ENCODE measurements around the gene SEMA3F. TPM values are rescaled to one million over a fixed set of nuclear protein-coding genes. Genes with fewer than 3 reads are reported as not detected.

Gene SEMA3F
- total RNA-seq, 2 donors from 2014 or later: 14.7 to 24.0 TPM

GRCh38 chr3:50157827-50158529 lies 2.9 kb downstream of the SEMA3F start:
- H3K27me3 ChIP-seq: no peaks in the 10 kb centered on the region
- no peaks in the 10 kb centered on the region for H3K36me3 ChIP-seq
- peaks cover 24% of the 10 kb centered on the region for H3K4me1 ChIP-seq
- H3K27ac ChIP-seq: no peak overlapping the region
- no peak overlapping the region for H3K4me3 ChIP-seq
- no peaks in the 10 kb centered on the region for H3K9me3 ChIP-seq
- no peak for TF ChIP-seq CTCF (IDR thresholded peaks at IDR 0.05)
- intact Hi-C loops (cut with DNase I): no loop called here
- no peak for DNase-seq
- H3K9ac ChIP-seq (ENCODE audit: low read depth in 2 of 2, low read length in 2 of 2): peak overlapping the region in 1 of 2 donors; percentile 81

GRCh38 chr3:50158530-50159146 lies 3.5 kb downstream of the SEMA3F start:
- Histone ChIP-seq H3K9ac (ENCODE audit: low read depth in 2 of 2, low read length in 2 of 2) (peak overlapping the region in 1 of 2 donors; percentile 3), H3K36me3 (no peaks in the 10 kb centered on the region), H3K4me3 (no peak overlapping the region), H3K9me3 (no peaks in the 10 kb centered on the region), H3K4me1 (peaks cover 24% of the 10 kb centered on the region), H3K27ac (no peak overlapping the region), H3K27me3 (no peaks in the 10 kb centered on the region)
- no peak for TF ChIP-seq CTCF (IDR thresholded peaks at IDR 0.05)
- DNase-seq: no peak
- intact Hi-C loops (cut with DNase I): no loop called here

- H3K9me3 ChIP-seq: no peaks in the 10 kb centered on the region
- TF ChIP-seq CTCF (IDR thresholded peaks at IDR 0.05): no peak
- peaks cover 19% of the 10 kb centered on the region for H3K4me1 ChIP-seq
- H3K9ac ChIP-seq (ENCODE audit: low read depth in 2 of 2, low read length in 2 of 2): peak overlapping the region in 1 of 2 donors; percentile 54
- H3K36me3 ChIP-seq: no peaks in the 10 kb centered on the region
- H3K27ac ChIP-seq: peak overlapping the region; percentile 36
- intact Hi-C loops (cut with DNase I): no loop called here
- DNase-seq: no peak
- no peaks in the 10 kb centered on the region for H3K27me3 ChIP-seq
- H3K4me3 ChIP-seq: no peak overlapping the region
Measured at GRCh38 chr3:50160561-50160983, 5.4 kb downstream of the SEMA3F start.

GRCh38 chr3:50161320-50161719 lies 6.2 kb downstream of the SEMA3F start:
- Histone ChIP-seq H3K9me3 (no peaks in the 10 kb centered on the region), H3K9ac (ENCODE audit: low read depth in 2 of 2, low read length in 2 of 2) (peak overlapping the region in 1 of 2 donors; percentile 54), H3K36me3 (no peaks in the 10 kb centered on the region), H3K27ac (peak overlapping the region; percentile 36), H3K4me3 (no peak overlapping the region), H3K27me3 (no peaks in the 10 kb centered on the region), H3K4me1 (peaks cover 19% of the 10 kb centered on the region)
- DNase-seq: peak; percentile 88
- TF ChIP-seq CTCF (IDR thresholded peaks at IDR 0.05): no peak
- intact Hi-C loops (cut with DNase I): no loop called here

GRCh38 chr3:50162034-50162883 lies 7.1 kb downstream of the SEMA3F start:
- no peak for DNase-seq
- Histone ChIP-seq H3K27me3 (no peaks in the 10 kb centered on the region), H3K36me3 (no peaks in the 10 kb centered on the region), H3K4me3 (no peak overlapping the region), H3K27ac (peak overlapping the region; percentile 13), H3K9ac (ENCODE audit: low read depth in 2 of 2, low read length in 2 of 2) (peak overlapping the region in 1 of 2 donors; percentile 52), H3K9me3 (no peaks in the 10 kb centered on the region), H3K4me1 (peaks cover 19% of the 10 kb centered on the region)
- TF ChIP-seq CTCF (IDR thresholded peaks at IDR 0.05): no peak
- intact Hi-C loops (cut with DNase I): no loop called here
